Stimulated activated CD4-positive, alpha-beta T cell treated with anti-CD3 and anti-CD28 coated beads, Interleukin-15, amount 100 ng/mL, for 1 hour (primary cell): Measurements from ENCODE around the gene KRT81.

Experiments used
- DNase-seq, 2 donors: peaks; one replicate each; pipeline ENCODE4 v3.0.0-alpha.2; 2020; ENCODE audit warnings: low read depth in 1 of 2, low spot score in 1 of 2

The KRT81 gene

DNA sequence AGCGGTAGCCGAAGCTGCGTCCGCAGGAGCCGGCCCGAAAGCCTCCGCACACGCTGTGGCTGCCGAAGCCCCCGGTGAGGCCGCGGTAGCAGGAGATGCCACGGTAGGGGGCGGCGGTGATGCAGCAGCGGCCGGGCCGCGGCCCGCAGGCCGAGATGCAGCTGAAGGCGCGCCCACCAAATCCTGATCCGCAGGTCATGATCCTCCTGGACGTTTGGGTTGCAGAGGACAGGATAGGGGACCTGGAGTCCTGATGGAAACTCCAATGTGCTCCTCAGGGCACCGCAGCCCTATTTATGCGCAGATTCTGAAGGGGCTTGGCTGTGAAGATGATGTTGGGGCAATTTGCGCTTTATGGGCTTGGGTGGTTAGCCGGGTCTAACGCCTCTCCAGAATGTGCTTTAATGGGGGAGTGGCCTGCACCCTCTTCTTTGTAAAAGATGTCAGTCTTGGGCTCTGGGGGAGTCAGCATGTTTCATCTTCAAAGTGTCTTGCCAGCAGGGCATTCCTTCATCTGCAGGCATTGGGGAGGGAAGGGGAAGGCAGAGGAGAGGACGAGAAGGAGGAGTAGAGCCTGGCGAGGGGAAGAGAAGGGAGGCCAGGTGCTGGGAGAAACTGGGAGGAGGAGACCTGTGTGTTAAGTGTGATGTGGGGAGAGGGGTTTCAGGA is at the start of gene KRT81:
KRT81 (minus strand) TSS at position 268 of the 669 bp plus-strand sequence; CDS start at position 199, 69 bp downstream.
- no peak for DNase-seq

DNA sequence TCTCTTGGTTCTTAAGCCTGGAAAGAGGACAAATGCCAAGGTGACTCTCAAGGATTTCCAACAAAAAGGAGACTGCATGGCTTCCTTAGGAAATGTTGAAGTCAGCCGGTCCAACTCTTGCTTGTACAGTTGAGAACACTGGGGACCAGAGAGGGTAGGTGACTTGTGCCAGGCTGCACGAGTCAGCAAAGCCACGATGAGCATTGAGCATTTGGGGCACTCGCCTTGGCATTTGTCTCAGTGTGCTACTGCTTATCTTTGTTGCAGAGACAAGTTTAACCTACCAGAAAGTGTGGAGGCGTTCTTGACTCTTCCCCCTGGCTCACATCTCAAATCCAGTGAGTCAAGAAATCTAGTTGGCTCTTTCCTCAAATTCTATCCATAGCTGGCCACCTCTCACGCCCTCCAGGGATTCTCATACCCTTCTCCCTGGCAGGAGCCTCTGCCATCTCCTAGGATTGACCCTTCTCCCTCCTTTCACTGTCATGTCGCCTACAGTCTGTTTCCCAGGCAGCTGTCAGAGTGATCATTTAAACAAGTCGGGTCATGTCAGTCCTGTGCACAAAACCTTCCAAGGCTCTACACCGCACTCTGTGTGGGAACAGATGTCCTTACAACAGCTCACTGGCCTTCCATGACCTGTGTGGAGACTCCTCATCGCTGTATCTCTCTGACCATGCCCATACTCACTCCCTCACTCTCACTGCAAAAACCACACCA is 47.1 kb upstream of the KRT81 start:
- no peak for DNase-seq

DNA sequence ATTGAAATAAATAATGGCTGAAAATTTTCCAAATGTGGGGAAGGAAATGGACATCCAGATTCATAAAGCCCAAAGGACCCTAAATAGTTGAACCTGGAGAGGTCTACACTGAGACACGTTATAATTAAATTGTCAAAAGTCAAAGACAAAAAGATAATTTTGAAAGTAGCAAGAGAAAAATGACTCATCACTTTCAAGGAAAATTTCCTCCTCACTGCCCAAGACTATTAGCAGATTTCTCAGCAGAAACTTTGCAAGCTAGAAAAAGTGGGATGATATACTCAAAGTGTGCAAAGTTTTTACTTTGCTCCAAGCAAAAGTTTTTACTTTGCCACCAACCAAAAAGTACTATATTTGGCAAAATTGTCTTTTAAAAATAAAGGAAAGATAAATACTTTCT is 45.7 kb upstream of the KRT81 start:
- no peak for DNase-seq

DNA sequence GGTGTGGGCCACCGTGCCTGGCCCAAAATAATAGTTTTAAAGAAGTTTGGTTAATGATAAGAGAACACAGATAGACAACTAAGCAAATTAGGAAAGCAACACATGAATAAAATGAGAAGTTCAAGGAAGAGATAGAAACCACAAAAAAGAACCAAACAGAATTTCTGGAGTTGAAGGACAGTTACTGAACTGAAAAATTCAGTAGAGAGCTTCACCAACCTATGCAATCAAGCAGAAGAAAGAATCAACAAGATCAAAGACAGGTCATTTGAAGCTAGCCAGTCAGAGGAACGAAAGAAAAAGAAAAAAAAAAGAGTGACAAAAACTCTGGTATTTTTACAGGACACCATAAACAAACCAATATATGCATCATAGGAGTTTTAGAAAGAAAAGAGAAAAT is 45.3 kb upstream of the KRT81 start:
- no peak for DNase-seq

GRCh38 chr12:52335598-52336262 is 44.4 kb upstream of the KRT81 start:
- no peak for DNase-seq

- no peak for DNase-seq
These were observed 42.9 kb upstream of the KRT81 start for GRCh38 chr12:52334185-52334584.

- DNase-seq = no peak
These were observed 42.0 kb upstream of the KRT81 start for GRCh38 chr12:52333321-52333720.

- no peak for DNase-seq
These were observed 41.0 kb upstream of the KRT81 start for GRCh38 chr12:52332381-52332780.

DNA sequence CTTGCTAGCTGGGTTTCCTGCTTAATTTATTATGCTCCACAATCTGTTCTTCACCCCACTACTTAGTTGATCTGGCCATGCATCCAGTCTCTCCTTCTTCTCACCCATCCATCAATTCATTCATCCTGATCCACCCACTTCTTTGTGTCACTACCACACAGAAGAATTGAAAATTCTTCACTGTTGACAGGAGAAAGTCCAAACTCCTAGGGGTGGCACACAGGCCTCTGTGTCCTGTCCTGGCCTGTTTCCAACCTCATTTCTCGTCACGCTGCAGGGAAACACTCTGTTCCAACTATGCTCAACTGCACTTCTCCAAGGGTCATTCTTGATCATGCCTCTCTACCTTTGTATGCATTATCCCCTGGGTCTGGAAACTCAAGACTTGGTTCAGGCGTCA is 40.5 kb upstream of the KRT81 start:
- DNase-seq = no peak

DNA sequence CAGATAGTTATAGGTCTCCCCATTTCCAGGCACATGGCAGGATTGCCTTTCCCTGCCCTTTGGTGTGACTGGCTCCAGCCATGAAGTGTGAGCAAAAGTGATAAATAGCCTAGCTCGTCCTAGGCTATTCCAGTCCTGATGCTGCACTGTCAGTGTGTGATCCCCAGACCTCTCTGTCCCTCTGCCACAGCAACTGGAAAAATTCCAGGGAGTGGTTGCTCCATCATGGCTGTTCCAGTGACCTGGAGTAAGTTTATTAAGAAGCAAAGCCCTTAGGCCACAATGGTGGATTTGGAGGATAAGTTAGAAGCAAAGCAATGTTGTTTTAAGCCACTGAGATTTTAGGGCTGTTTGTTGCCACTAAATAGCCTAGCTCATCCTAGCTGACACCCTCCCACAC is 39.7 kb upstream of the KRT81 start:
- DNase-seq = no peak

- DNase-seq = no peak
These were observed 36.6 kb upstream of the KRT81 start for GRCh38 chr12:52327830-52328500.

GRCh38 chr12:52327052-52327829 is 35.9 kb upstream of the KRT81 start:
- DNase-seq = peak; percentile 49 to 65

DNA sequence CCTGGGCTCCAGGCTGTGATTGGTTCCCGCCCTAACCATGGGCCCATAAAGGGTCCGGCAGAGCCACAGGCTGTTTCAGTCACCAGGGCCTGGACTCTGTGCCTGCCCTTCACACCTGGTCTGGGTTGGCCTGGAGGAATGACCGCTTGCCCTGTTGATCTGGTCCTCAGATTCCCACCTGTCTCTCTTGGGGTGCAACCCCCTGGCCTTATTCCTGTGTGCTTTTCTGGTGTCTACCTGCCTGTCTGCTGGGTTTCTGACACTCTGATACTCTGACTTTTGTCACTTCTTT is 32.8 kb upstream of the KRT81 start:
- no peak for DNase-seq

GRCh38 chr12:52323416-52324152 is 32.2 kb upstream of the KRT81 start:
- no peak for DNase-seq

DNA sequence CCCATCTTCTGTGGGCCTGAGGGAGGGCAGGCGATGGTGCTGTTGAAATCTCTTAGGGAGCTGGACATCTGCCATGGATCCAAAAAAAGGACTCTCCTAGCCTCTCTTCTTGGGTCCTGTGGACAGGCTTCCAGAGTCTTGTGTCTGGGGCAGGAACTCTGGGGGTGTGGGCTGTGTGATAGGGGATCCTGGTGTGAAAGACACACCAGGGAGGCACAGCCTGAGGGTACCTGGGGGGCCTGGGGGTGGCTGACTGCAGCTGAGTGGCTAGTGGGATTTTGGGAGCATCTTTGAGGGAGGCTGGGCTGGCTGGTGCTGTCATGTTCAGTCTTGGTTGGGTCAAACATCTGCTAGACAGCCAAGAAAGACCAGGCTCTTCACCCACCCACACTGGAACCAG is 31.7 kb upstream of the KRT81 start:
- DNase-seq = no peak

GRCh38 chr12:52322069-52322468 is 30.7 kb upstream of the KRT81 start:
- no peak for DNase-seq

DNA sequence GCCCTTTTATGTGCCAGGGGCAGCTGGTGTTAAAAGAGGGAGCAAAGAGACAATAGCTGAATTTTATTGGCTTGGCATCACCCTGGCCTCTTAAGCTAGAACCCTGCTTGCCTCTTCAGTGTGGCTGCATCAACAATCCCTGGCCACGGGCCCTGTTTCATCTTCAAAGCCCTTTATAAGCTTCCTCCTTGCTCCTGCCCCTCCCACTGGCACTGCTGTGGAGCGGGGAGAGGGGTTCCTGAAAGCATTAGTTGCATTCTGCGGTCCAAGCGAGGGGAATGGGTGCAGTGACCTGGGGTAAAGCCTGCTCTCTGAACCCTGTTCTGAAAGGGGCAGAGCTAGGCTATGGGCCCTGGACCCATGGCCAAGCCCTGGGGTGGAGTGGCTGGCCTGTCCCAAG is 30.1 kb upstream of the KRT81 start:
- DNase-seq = no peak

DNA sequence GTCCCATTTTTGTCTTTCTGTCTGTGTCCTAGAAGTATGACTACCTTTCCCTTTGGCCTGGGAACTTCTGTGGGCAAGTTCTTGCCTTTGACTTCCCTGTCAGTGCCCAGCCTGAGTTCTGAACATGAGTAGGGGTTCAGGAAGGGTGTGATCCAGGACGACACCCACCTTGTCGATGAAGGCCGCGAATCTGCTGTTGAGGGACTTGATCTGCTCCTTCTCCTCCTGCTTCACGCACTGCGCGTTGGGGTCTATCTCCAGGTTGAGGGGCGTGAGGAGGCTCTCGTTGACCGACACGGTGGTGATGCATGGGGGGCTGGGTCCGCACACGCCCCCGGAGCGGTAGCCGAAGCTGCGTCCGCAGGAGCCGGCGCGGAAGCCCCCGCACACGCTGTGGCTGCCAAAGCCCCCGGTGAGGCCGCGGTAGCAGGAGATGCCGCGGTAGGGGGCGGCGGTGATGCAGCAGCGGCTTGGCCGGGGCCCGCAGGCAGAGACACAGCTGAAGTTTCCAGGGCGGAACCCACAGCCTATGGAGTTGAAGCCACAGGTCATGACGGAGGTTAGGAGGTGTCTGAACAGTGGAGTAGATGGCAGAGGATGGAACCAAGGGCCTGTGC is 29.6 kb upstream of the KRT81 start, which contains the start of gene KRT83:
KRT83 (minus strand) TSS at position 615 of the 617 bp plus-strand sequence; CDS start at position 552, 63 bp downstream.
- DNase-seq = no peak

DNA sequence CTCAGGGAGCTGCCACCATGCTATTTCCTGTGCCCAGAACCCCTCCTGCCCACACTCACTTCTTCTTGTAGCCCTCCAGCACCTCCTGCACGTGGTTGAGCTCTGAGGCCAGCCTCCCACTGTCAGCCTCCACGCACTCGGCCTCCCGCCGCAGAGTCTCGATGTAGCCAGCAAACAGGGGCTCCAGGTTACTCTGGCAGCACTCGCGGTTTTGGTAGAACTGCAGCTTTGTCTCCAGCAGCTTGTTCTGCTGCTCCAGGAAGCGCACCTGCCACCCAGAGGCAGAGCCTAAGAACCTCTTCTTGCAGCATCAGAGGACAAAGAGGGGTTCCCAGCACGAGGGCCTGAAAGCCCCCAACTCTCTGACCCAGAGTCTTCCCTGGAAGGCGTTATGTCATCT is 27.8 kb upstream of the KRT81 start:
- DNase-seq = no peak
